Mesenchymal stem cell (in vitro differentiated cells and primary cell): ENCODE measurements around the gene JAGN1.

Experiments
- DNase-seq: peaks from one replicate; pipeline ENCODE4 v3.0.0-alpha.2; 2013
- H2AFZ ChIP-seq: one replicate; pipeline ENCODE4 v1.6.1; 2013; ENCODE audit warnings: low read depth, mild to moderate bottlenecking, control low read depth, inconsistent platforms, low read length, moderate library complexity
- H2AK5ac ChIP-seq: 2 replicates; pipeline ENCODE4 v1.6.1; 2013; ENCODE audit warnings: low read length, moderate library complexity, mild to moderate bottlenecking, inconsistent platforms; ENCODE audit not compliant: severe bottlenecking
- H2BK120ac ChIP-seq: one replicate; pipeline ENCODE4 v1.6.1; 2013; ENCODE audit warnings: low read depth, mild to moderate bottlenecking, inconsistent platforms, low read length, moderate library complexity
- H2BK12ac ChIP-seq, 2 experiments: one replicate each; pipeline ENCODE4 v1.6.1; 2013; ENCODE audit warnings: inconsistent platforms in 2 of 2, low read length in 2 of 2, mild to moderate bottlenecking in 2 of 2, moderate library complexity in 2 of 2, control low read depth in 1 of 2
- H2BK15ac ChIP-seq: one replicate; pipeline ENCODE4 v1.6.1; 2013; ENCODE audit warnings: mild to moderate bottlenecking, low read depth, inconsistent platforms; ENCODE audit not compliant: poor library complexity, severe bottlenecking
- H2BK5ac ChIP-seq: 2 replicates; pipeline ENCODE4 v1.6.1; 2013; ENCODE audit warnings: low read depth, mild to moderate bottlenecking, low read length, control low read depth, inconsistent platforms; ENCODE audit not compliant: poor library complexity, severe bottlenecking
- H3K14ac ChIP-seq, 2 experiments: one replicate each; pipeline ENCODE4 v1.6.1; 2013; ENCODE audit warnings: inconsistent platforms in 2 of 2, low read length in 2 of 2, control low read depth in 1 of 2, mild to moderate bottlenecking in 1 of 2, moderate library complexity in 1 of 2
- H3K18ac ChIP-seq, 2 experiments: one replicate each; pipeline ENCODE4 v1.6.1; 2013; ENCODE audit warnings: inconsistent platforms in 2 of 2, low read length in 2 of 2, control low read depth in 1 of 2, low read depth in 1 of 2, mild to moderate bottlenecking in 1 of 2
- H3K23ac ChIP-seq, 2 experiments: one replicate each; pipeline ENCODE4 v1.6.1; 2013; ENCODE audit warnings: inconsistent platforms in 2 of 2, low read length in 2 of 2, mild to moderate bottlenecking in 2 of 2, moderate library complexity in 2 of 2, control low read depth in 1 of 2
- H3K27ac ChIP-seq: 2 replicates; pipeline ENCODE4 v1.5.1; 2013; ENCODE audit warnings: mild to moderate bottlenecking, moderate library complexity, low read length, control low read depth, inconsistent platforms; ENCODE audit not compliant: poor library complexity, severe bottlenecking
- H3K27me3 ChIP-seq, 2 experiments: 2 replicates each; pipeline versions ENCODE4 v1.6.1 to v1.7.0; 2013; ENCODE audit warnings: low read length in 2 of 2, mild to moderate bottlenecking in 2 of 2, moderate library complexity in 2 of 2, control low read depth in 1 of 2, inconsistent platforms in 1 of 2; ENCODE audit not compliant: control insufficient read depth in 1 of 2, insufficient read depth in 1 of 2
- H3K36me3 ChIP-seq, 2 experiments: 2 replicates each; pipeline versions ENCODE4 v1.6.1 to v1.7.0; 2013; ENCODE audit warnings: low read length in 2 of 2, control low read depth in 1 of 2, inconsistent platforms in 1 of 2, low read depth in 1 of 2, mild to moderate bottlenecking in 1 of 2; ENCODE audit not compliant: insufficient read depth in 2 of 2, control insufficient read depth in 1 of 2
- H3K4ac ChIP-seq, 2 experiments: one replicate each; pipeline ENCODE4 v1.6.1; 2013; ENCODE audit warnings: inconsistent platforms in 2 of 2, low read length in 2 of 2, mild to moderate bottlenecking in 2 of 2, moderate library complexity in 2 of 2, control low read depth in 1 of 2, low read depth in 1 of 2
- H3K4me1 ChIP-seq: 2 replicates; pipeline ENCODE4 v1.6.1; 2013; ENCODE audit warnings: low read depth, low read length, control low read depth; ENCODE audit not compliant: control insufficient read depth, insufficient read depth
- H3K4me2 ChIP-seq: 2 replicates; pipeline ENCODE4 v1.6.1; 2013; ENCODE audit warnings: low read length, mild to moderate bottlenecking, inconsistent platforms; ENCODE audit not compliant: poor library complexity, severe bottlenecking
- H3K4me3 ChIP-seq, 2 experiments: 2 replicates each; pipeline versions ENCODE4 v1.5.1 to v1.7.0; 2013; ENCODE audit warnings: low read length in 2 of 2, mild to moderate bottlenecking in 2 of 2, control low read depth in 1 of 2, low read depth in 1 of 2; ENCODE audit not compliant: insufficient read depth in 1 of 2
- H3K79me1 ChIP-seq: replicated peaks from 2 replicates; pipeline ENCODE4 v1.6.1; 2013; ENCODE audit warnings: mild to moderate bottlenecking, control low read depth, low read length, inconsistent platforms; ENCODE audit not compliant: poor library complexity, severe bottlenecking
- H3K9ac ChIP-seq: 2 replicates; pipeline ENCODE4 v1.7.0; 2013; ENCODE audit warnings: mild to moderate bottlenecking, low read length, moderate library complexity
- H3K9me3 ChIP-seq: 2 replicates; pipeline ENCODE4 v1.7.0; 2013; ENCODE audit warnings: mild to moderate bottlenecking, low read length; ENCODE audit not compliant: control insufficient read depth
- H4K8ac ChIP-seq: one replicate; pipeline ENCODE4 v1.6.1; 2013; ENCODE audit warnings: inconsistent platforms, mild to moderate bottlenecking, low read length, moderate library complexity
- H4K91ac ChIP-seq: one replicate; pipeline ENCODE4 v1.6.1; 2013; ENCODE audit warnings: mild to moderate bottlenecking, low read length, inconsistent platforms
- WGBS: methylation state at CpG from one replicate; pipeline ENCODE4 v1.1.7; 2013; ENCODE audit warnings: mixed read lengths; 5-methylcytosine and 5-hydroxymethylcytosine counted together

Gene JAGN1

GRCh38 chr3:9908286-9908685 lies 17.9 kb downstream of the JAGN1 start:
- no peak overlapping the region for H2BK120ac ChIP-seq
- no peak overlapping the region for H3K4me3 ChIP-seq
- no peaks in the 10 kb centered on the region for H3K27me3 ChIP-seq
- H3K9me3 ChIP-seq = no peaks in the 10 kb centered on the region
- no peak overlapping the region for H4K91ac ChIP-seq
- peaks cover 10% of the 10 kb centered on the region for H3K4me1 ChIP-seq
- H3K4me2 ChIP-seq = no peak overlapping the region
- no peak overlapping the region for H2AFZ ChIP-seq
- H3K23ac ChIP-seq = no peak overlapping the region
- no peak overlapping the region for H4K8ac ChIP-seq
- H3K27ac ChIP-seq = no peak overlapping the region
- H2BK12ac ChIP-seq = no peak overlapping the region
- no peak overlapping the region for H2BK15ac ChIP-seq
- no peak overlapping the region for H3K4ac ChIP-seq
- H2BK5ac ChIP-seq = no peak overlapping the region
- H3K79me1 ChIP-seq = no peaks in the 10 kb centered on the region
- H3K14ac ChIP-seq = no peak overlapping the region
- 92% methylated on average over 3 of the region's 3 CpGs for WGBS
- no peak for DNase-seq
- no peak overlapping the region for H2AK5ac ChIP-seq
- no peak overlapping the region for H3K9ac ChIP-seq
- H3K36me3 ChIP-seq = no peaks in the 10 kb centered on the region
- no peak overlapping the region for H3K18ac ChIP-seq

GRCh38 chr3:9909221-9910013 lies 19.0 kb downstream of the JAGN1 start:
- no peak overlapping the region for H4K91ac ChIP-seq
- H2AFZ ChIP-seq = no peak overlapping the region
- no peak overlapping the region for H3K4ac ChIP-seq
- H3K27ac ChIP-seq = no peak overlapping the region
- H3K79me1 ChIP-seq = no peaks in the 10 kb centered on the region
- H2BK12ac ChIP-seq = no peak overlapping the region
- no peak overlapping the region for H4K8ac ChIP-seq
- no peak overlapping the region for H3K4me2 ChIP-seq
- no peak overlapping the region for H3K23ac ChIP-seq
- H2BK5ac ChIP-seq = no peak overlapping the region
- H3K14ac ChIP-seq = no peak overlapping the region
- H3K36me3 ChIP-seq = no peaks in the 10 kb centered on the region
- no peak overlapping the region for H2BK15ac ChIP-seq
- H3K9me3 ChIP-seq = no peaks in the 10 kb centered on the region
- WGBS = 93% methylated on average over 6 of the region's 7 CpGs
- H3K9ac ChIP-seq = no peak overlapping the region
- no peak overlapping the region for H2BK120ac ChIP-seq
- no peak overlapping the region for H2AK5ac ChIP-seq
- DNase-seq = no peak
- peaks cover 10% of the 10 kb centered on the region for H3K4me1 ChIP-seq
- no peaks in the 10 kb centered on the region for H3K27me3 ChIP-seq
- H3K4me3 ChIP-seq = no peak overlapping the region
- H3K18ac ChIP-seq = no peak overlapping the region

- Histone ChIP-seq H3K23ac (no peak overlapping the region), H3K36me3 (no peaks in the 10 kb centered on the region), H3K14ac (no peak overlapping the region), H2AFZ (no peak overlapping the region), H2BK12ac (peak overlapping the region in 1 of 2 experiments; percentile 7), H3K4ac (peak overlapping the region in 1 of 2 experiments; percentile 3), H3K27me3 (no peaks in the 10 kb centered on the region), H3K4me3 (no peak overlapping the region), H3K4me2 (no peak overlapping the region), H2BK15ac (no peak overlapping the region), H2AK5ac (no peak overlapping the region), H4K91ac (no peak overlapping the region), H2BK5ac (no peak overlapping the region), H2BK120ac (no peak overlapping the region), H3K79me1 (no peaks in the 10 kb centered on the region), H3K9ac (no peak overlapping the region), H3K9me3 (no peaks in the 10 kb centered on the region), H3K4me1 (peaks cover 33% of the 10 kb centered on the region), H3K18ac (no peak overlapping the region), H4K8ac (no peak overlapping the region), H3K27ac (no peak overlapping the region)
- DNase-seq = peak; percentile 25
- 70% methylated on average over 6 of the region's 8 CpGs for WGBS
These were observed 21.5 kb downstream of the JAGN1 start for GRCh38 chr3:9911863-9912262.

- Histone ChIP-seq H3K23ac (no peak overlapping the region), H3K4ac (no peak overlapping the region), H3K18ac (no peak overlapping the region), H3K4me2 (no peak overlapping the region), H3K27ac (no peak overlapping the region), H3K4me1 (peaks cover 38% of the 10 kb centered on the region), H2AFZ (no peak overlapping the region), H3K4me3 (no peak overlapping the region), H4K8ac (no peak overlapping the region), H3K14ac (no peak overlapping the region), H2BK5ac (no peak overlapping the region), H3K36me3 (no peaks in the 10 kb centered on the region), H2BK15ac (no peak overlapping the region), H3K27me3 (no peaks in the 10 kb centered on the region), H3K9me3 (no peaks in the 10 kb centered on the region), H4K91ac (no peak overlapping the region), H2AK5ac (no peak overlapping the region), H3K79me1 (peaks cover 2% of the 10 kb centered on the region), H2BK120ac (no peak overlapping the region), H3K9ac (no peak overlapping the region), H2BK12ac (peak overlapping the region in 1 of 2 experiments; percentile 48)
- peak; percentile 70 for DNase-seq
- WGBS = 81% methylated on average over 7 of the region's 7 CpGs
These were observed 22.0 kb downstream of the JAGN1 start for GRCh38 chr3:9912294-9912935.
